GM12801 (cell line): ENCODE data around the gene ZFPM1.

Experiments used
- CTCF ChIP-seq: IDR thresholded peaks from one replicate; pipeline ENCODE4 v1.5.1; 2011; ENCODE audit warnings: control low read depth; ENCODE audit not compliant: insufficient read length; ENCODE audit errors: extremely low read depth

Gene ZFPM1

DNA sequence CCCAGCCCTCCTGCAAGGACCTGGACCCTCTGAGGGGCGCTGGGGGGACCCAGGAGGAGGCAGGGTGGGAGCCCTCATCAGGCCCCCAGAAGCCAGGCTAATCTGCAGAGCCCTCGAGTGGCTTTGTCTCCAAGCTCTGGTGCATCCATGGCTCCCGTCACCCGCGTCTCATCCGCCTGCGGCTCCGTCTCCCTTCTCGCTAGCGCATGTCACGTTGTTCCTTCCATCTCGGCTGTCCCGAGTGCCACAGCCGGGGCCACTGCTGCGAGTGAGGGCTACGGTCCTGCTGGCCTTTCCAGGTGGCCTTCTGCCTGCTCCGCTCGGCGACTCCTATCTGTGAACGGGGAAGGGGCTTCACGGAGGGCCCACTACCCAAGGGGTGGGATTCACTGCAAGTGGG, 53.6 kb downstream of the ZFPM1 start:
- TF ChIP-seq CTCF: no peak

DNA sequence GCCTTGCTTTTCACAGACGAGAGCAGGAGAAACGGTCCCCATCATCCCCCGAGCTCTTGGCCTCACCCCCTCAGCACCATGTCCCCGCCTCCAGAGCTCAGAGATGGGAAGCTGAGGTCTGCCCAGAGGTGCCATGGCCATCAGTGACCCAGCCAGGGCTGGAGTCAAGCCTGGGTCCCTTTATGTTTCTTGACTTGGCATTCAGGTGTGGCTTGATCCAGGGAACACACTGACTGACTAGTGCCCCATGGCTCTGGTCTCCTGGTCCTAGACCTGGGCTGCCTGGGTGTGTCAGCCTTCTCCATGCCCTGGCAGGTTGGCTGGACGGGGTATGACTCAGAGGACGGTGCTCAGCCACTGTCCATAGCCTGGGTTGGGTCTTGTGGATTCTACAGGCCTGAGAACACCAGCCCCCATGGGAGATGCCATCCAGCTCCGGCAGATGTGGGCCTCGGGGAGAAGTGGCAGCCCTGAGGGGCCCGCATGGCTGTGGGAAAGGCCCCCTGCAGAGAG, 54.2 kb downstream of the ZFPM1 start:
- TF ChIP-seq CTCF: no peak

DNA sequence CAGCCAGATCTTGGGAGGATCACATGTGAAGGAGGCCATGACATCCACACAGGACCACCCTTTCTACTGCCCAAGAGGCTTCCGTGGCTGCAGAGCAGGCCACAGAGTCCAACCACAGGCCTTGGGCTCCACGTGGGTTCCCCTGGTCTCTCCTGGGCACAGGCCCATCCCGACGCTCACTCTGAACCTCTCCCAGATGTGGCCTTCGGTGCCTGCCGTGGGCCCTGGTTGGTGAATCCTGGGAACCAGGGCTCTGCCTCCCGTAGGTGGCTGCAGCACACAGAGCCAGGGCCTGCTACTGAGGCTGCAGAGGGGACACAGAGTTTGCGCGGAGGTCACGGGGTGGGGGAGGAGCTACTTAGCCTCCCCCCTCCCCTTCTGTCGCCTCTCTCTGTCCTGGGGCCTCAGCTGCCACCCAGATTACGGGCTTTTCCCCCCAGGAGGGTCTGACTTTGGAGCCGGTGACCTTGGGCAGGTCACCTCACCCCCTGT, 55.3 kb downstream of the ZFPM1 start:
- TF ChIP-seq CTCF: no peak

GRCh38 chr16:88508868-88509748, 56.0 kb downstream of the ZFPM1 start:
- TF ChIP-seq CTCF: no peak

GRCh38 chr16:88509749-88510069, 56.6 kb downstream of the ZFPM1 start:
- no peak for TF ChIP-seq CTCF

- no peak for TF ChIP-seq CTCF
Measured at GRCh38 chr16:88510091-88510994, 57.3 kb downstream of the ZFPM1 start.

GRCh38 chr16:88511060-88511459, 58.0 kb downstream of the ZFPM1 start:
- TF ChIP-seq CTCF: no peak
